ENCODE data around the gene PRSS16. TPM values are rescaled to one million over a fixed set of nuclear protein-coding genes. Genes with fewer than 3 reads are reported as not detected.

The PRSS16 gene
- total RNA-seq, 1 donor from 2014 or later, result not detected

GRCh38 chr6:27288136-27289044 is 40.9 kb downstream of the PRSS16 start:
- TF ChIP-seq, protein P1, sequence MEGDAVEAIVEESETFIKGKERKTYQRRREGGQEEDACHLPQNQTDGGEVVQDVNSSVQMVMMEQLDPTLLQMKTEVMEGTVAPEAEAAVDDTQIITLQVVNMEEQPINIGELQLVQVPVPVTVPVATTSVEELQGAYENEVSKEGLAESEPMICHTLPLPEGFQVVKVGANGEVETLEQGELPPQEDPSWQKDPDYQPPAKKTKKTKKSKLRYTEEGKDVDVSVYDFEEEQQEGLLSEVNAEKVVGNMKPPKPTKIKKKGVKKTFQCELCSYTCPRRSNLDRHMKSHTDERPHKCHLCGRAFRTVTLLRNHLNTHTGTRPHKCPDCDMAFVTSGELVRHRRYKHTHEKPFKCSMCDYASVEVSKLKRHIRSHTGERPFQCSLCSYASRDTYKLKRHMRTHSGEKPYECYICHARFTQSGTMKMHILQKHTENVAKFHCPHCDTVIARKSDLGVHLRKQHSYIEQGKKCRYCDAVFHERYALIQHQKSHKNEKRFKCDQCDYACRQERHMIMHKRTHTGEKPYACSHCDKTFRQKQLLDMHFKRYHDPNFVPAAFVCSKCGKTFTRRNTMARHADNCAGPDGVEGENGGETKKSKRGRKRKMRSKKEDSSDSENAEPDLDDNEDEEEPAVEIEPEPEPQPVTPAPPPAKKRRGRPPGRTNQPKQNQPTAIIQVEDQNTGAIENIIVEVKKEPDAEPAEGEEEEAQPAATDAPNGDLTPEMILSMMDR (IDR thresholded peaks at IDR 0.05), result no peak
- no peak for DNase-seq (ENCODE audit: low spot score in 2 of 2)
- H3K9me3 ChIP-seq, result peaks cover 0 to 4% of the 10 kb centered on the region in 2 donors
- intact Hi-C loops (cut with DNase I), result no loop called here
- H3K36me3 ChIP-seq, result no peaks in the 10 kb centered on the region
- H3K27ac ChIP-seq, result no peak overlapping the region
- H3K4me1 ChIP-seq, result no peaks in the 10 kb centered on the region
- H3K4me3 ChIP-seq, result no peak overlapping the region
- H3K27me3 ChIP-seq, result peaks cover 4% of the 10 kb centered on the region

DNA sequence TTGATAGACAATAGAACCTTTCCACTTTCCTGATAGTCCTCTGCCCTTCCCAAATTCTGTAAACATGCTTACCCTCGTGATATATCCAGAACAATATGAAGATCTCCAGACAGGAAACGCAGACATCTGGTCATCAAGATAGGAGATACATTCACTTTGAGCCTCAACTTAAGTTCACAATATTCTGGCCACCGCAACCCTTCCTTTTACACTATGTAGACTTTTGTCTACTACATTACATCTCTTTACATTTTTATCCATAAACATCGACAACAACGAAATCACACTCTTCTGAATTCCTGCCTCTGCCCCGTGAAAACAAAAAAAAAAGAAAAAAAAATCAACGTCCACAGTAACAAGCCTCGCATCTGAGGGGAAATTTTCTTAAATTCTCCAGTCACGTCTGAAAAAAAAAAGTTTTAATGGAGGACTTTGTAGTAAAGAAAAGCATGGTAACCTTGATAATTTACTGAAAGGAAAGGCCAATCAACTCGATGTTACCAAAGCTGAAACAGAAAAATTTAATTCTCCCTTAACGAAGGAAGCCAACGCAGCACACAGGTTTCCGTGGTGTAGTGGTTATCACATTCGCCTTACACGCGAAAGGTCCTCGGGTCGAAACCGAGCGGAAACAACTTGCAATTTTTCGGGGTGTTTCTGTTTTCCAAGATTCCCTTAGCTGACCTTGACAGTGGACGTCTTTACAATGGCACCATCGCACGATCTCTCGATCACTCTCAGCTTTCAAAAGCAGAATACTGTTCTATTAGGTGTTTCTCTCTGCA is 42.8 kb downstream of the PRSS16 start:
- no peaks in the 10 kb centered on the region for H3K9me3 ChIP-seq
- no peak overlapping the region for H3K27ac ChIP-seq
- DNase-seq (ENCODE audit: low spot score in 2 of 2), result no peak
- no peaks in the 10 kb centered on the region for H3K36me3 ChIP-seq
- intact Hi-C loops (cut with DNase I), result no loop called here
- TF ChIP-seq, protein P1 (IDR thresholded peaks at IDR 0.05), result no peak
- no peak overlapping the region for H3K4me3 ChIP-seq
- H3K27me3 ChIP-seq, result peaks cover 4% of the 10 kb centered on the region
- no peaks in the 10 kb centered on the region for H3K4me1 ChIP-seq

- H3K27ac ChIP-seq, result no peak overlapping the region
- intact Hi-C loops (cut with DNase I), result no loop called here
- no peak for DNase-seq (ENCODE audit: low spot score in 2 of 2)
- H3K27me3 ChIP-seq, result peaks cover 4% of the 10 kb centered on the region
- H3K4me3 ChIP-seq, result no peak overlapping the region
- TF ChIP-seq, protein P1 (IDR thresholded peaks at IDR 0.05), result no peak
- H3K9me3 ChIP-seq, result no peaks in the 10 kb centered on the region
- H3K4me1 ChIP-seq, result no peaks in the 10 kb centered on the region
- H3K36me3 ChIP-seq, result no peaks in the 10 kb centered on the region
Observed at GRCh38 chr6:27290850-27291208, 43.3 kb downstream of the PRSS16 start.

GRCh38 chr6:27293436-27294098 is 46.1 kb downstream of the PRSS16 start:
- Histone ChIP-seq H3K36me3 (no peaks in the 10 kb centered on the region), H3K27me3 (no peaks in the 10 kb centered on the region), H3K4me3 (no peak overlapping the region), H3K9me3 (no peaks in the 10 kb centered on the region), H3K27ac (no peak overlapping the region), H3K4me1 (no peaks in the 10 kb centered on the region)
- intact Hi-C loops (cut with DNase I), result no loop called here
- TF ChIP-seq, protein P1 (IDR thresholded peaks at IDR 0.05), result no peak
- DNase-seq (ENCODE audit: low spot score in 2 of 2), result no peak

DNA sequence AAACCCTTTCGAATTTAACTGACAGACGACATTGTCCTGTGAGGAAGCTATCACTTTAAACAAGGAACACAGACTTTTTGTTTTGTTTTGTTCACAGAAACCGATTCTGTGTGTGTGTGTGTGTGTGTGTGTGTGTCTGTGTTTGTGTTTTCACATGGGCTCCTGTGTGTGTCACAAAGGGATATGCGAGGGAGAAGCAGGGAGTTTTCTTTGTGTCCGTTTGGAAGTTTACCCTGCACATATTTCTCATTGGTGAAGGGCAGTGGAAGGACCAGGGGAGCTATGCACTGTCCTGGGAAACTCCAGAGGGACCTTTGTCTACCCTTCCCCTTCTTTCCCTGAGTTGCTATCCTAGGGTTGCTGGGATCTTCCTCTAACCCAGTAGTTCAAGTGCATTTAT is 46.9 kb downstream of the PRSS16 start:
- no peak overlapping the region for H3K27ac ChIP-seq
- H3K27me3 ChIP-seq, result no peaks in the 10 kb centered on the region
- H3K4me3 ChIP-seq, result no peak overlapping the region
- H3K36me3 ChIP-seq, result no peaks in the 10 kb centered on the region
- intact Hi-C loops (cut with DNase I), result no loop called here
- DNase-seq (ENCODE audit: low spot score in 2 of 2), result no peak
- TF ChIP-seq, protein P1 (IDR thresholded peaks at IDR 0.05), result no peak
- no peaks in the 10 kb centered on the region for H3K4me1 ChIP-seq
- no peaks in the 10 kb centered on the region for H3K9me3 ChIP-seq

Measured in ascending aorta (tissue), 2 donors.